ENCODE measurements around the gene SRRM2.
A peak's percentile ranks its signal among the peaks of the same experiment; 100 is the strongest.

SRRM2 gene

DNA sequence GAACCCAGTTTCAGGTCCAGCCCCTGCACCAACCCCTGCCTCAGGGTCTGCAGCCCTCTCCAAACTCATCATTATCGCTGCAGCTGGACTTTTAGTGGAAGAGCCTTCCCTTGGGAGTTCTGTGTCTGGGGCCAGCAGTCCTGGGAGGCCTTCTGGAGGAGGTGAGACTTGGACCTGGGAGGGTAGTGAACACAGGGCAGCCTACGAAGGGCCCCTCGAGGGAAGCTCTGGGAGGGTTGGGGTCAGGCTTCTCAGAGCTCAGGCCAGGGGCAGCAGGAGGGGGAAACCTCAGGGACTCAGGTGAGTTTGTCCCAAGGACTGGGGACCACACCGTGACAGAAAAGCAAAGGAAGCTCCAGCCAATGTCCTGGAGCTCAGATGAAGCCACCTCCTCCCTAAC is 11.3 kb upstream of the SRRM2 start:
- no peak for DNase-seq

DNA sequence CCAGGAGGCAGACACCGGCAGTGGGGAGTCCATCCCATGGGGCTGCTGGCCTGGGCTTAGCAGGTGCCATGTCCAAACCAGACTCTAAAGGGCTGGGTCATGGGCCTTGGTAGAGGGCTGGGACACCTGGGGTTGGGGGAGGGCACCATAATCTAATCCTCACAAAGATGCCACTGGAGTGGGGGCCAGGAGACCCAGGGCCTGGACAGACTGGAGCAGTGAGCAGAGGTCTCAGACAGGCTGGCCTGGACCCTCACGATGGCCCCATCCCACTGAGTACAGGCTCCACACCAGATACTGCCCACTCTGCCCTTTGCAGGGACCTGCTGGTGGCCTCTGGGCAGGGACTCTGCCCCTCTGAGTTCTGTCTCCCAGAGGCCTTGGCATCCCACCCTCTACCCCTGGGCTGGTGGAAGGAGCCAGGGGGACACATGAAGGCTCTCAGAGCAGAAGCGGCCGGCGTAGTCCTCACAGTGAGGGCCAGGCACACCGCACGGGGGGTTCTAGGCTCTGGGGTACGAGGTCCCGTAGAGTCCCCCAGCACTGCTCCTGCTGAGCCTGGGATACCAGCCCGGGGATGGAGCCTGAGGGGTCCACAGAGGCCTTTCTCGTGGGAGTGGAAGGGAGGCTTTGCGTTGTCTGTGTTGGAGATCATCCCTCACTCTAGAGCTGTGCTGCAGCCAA is 10.0 kb upstream of the SRRM2 start:
- no peak for DNase-seq

GRCh38 chr16:2743007-2743810 is 9.2 kb upstream of the SRRM2 start:
- no peak for DNase-seq

DNA sequence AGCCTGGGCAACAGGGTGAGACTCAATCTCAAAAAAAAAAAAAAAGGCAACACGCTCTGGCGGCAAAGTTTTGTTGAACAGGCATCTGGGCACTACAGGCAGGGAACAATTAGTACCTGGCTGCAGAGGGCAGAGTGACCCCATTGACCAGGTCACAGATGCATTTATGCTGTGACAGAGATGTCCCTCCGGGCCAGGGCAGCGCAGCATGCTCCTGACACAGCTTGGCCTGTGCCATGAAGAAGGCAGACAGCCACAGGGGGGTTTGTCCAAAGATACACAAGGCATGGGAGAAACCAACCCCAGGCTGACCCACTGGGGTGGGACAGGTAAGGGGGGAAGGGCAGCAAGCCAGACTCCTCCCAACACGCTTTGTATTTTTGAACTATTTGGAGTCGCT is 7.7 kb upstream of the SRRM2 start:
- no peak for DNase-seq

GRCh38 chr16:2745116-2745890 is 7.1 kb upstream of the SRRM2 start:
- DNase-seq, result no peak

- DNase-seq, result no peak
These were observed 6.5 kb upstream of the SRRM2 start for GRCh38 chr16:2745961-2746360.

- no peak for DNase-seq
These were observed 3.5 kb upstream of the SRRM2 start for GRCh38 chr16:2748757-2749455.

- no peak for DNase-seq
These were observed 3.0 kb upstream of the SRRM2 start for GRCh38 chr16:2749476-2749875.

GRCh38 chr16:2749936-2750335 is 2.5 kb upstream of the SRRM2 start:
- DNase-seq, result no peak

DNA sequence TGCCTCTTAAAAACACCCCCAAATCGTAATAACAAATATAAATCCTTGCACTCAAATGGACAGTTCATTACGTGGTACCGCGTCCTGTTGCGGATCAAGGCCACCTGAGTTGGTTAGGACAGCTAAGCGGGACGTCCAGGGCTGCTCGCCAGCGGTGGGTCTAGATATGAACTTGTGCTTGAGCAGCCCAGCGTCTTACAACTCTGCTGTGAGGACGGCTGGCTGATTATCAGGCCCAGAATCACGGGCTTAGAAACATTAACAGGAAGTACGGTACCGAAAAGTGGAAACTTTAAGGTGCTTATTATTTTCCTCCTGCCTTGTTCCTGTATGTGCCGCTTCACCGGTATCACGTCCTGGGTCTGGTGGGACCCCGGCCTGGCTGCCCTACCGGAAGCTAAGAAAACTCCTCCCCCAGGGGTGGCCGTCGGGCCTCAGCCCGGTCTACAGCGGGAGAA is 832 bp upstream of the SRRM2 start:
- no peak for DNase-seq

- DNase-seq, result peak; percentile 83
These were observed 653 bp downstream of the SRRM2 start for GRCh38 chr16:2752850-2753732.

DNA sequence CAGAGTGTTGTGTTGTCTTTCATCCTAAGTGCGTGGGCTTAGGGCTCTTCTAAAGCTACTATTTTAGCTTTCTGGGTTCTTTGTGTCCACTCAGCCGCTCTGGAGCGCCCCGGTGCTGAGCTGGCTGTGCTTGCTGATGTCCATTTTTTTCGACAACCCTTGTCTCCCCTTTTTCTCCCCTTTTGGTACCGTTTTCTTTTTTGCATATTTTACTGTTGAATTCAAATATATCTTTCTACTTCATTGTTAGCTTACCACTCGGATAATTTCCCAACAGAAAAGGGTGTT is 1.2 kb downstream of the SRRM2 start:
- DNase-seq, result no peak

- DNase-seq, result no peak
These were observed 2.7 kb downstream of the SRRM2 start for GRCh38 chr16:2755158-2755557.

- no peak for DNase-seq
These were observed 4.0 kb downstream of the SRRM2 start for GRCh38 chr16:2756288-2757015.

DNA sequence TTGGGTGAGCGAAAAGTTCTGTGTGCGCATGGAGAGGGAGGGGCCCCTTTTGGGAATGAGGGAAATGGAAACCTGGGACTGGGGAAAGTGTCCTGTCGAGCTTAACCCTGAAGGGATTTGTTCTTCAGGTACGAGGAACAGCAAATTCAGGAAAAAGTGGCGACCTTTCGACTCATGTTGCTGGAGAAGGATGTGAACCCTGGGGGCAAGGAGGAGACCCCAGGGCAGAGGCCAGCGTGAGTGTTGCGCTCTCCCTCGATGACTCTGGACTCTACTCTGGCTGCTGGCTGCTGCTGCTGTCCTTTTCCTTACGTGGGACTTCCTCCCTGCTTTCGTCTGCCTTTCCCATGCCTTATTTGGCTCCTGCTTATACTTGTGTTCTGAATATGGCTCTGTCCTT is 4.9 kb downstream of the SRRM2 start:
- no peak for DNase-seq

- no peak for DNase-seq
These were observed 9.0 kb downstream of the SRRM2 start for GRCh38 chr16:2761472-2761871.

DNA sequence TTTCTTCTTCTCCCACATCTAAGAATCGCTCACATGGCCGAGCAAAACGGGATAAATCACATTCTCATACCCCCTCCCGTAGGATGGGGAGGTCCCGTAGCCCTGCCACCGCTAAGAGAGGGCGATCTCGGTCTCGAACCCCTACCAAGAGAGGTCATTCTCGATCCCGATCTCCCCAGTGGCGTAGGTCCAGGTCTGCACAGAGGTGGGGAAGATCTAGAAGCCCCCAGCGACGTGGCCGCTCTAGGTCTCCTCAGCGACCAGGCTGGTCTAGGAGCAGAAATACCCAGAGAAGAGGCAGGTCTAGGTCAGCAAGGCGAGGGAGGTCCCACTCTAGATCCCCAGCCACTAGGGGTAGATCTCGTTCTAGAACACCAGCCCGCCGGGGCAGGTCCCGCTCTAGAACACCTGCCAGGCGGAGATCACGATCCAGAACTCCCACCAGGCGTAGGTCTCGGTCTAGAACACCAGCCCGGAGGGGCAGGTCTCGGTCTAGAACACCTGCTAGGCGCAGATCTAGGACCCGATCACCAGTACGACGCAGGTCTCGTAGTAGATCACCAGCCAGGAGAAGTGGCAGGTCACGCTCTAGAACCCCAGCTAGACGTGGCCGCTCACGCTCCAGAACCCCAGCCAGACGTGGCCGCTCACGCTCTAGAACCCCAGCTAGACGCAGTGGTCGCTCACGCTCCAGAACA is 9.6 kb downstream of the SRRM2 start:
- no peak for DNase-seq

- DNase-seq, result no peak
These were observed 10.3 kb downstream of the SRRM2 start for GRCh38 chr16:2762711-2763110.

DNA sequence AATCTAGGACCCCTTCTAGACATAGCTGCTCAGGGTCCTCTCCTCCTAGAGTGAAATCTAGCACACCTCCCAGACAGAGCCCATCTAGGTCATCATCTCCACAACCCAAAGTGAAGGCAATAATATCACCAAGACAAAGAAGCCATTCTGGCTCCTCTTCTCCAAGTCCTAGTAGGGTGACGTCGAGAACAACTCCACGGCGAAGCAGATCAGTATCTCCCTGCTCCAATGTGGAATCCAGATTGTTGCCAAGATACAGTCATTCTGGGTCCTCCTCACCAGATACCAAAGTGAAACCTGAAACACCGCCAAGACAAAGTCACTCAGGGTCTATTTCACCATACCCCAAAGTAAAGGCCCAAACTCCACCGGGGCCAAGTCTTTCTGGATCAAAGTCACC is 10.7 kb downstream of the SRRM2 start:
- no peak for DNase-seq

GRCh38 chr16:2764718-2765117 is 12.3 kb downstream of the SRRM2 start:
- no peak for DNase-seq
